Measurements from ENCODE around the gene ABCG8.

The ABCG8 gene

GRCh38 chr2:43826305-43827250 is 12.2 kb upstream of the ABCG8 start:
- no peak for DNase-seq

DNA sequence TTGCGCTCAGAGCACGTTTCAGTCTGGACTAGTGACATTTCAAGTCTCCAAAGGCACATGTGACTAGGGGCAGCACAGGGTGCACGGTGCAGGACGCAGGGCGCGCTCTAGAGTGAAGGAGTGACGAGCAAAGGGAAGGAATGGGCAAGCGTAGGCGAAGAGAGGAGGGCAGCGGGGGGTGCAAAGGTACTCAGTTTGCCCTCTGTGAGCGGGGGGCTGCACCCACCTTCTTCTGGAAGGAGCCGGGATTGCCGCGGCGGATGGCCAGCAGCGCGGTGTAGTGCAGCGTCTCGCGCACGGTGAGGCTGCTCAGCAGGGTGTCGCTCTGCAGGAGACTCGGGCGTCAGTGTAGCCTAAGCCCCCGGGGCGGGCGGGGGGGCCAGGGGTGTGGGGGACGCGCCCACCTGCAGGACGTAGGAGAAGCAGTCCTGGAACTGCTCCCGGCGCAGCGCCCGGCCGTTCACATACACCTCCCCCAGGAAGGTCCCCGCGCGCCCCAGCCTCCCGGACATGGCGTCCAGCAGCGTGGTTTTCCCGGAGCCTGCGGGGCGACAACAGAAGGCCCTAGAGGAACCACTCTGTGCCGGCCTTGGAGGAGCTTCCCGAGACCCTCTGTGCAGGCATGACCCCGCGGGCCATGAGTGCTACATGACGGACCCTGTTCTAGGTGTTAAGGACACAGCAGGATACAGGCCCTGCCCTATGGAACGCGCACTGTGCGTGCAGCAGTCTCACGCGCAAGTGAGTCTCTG is 7.1 kb upstream of the ABCG8 start:
- no peak for DNase-seq

DNA sequence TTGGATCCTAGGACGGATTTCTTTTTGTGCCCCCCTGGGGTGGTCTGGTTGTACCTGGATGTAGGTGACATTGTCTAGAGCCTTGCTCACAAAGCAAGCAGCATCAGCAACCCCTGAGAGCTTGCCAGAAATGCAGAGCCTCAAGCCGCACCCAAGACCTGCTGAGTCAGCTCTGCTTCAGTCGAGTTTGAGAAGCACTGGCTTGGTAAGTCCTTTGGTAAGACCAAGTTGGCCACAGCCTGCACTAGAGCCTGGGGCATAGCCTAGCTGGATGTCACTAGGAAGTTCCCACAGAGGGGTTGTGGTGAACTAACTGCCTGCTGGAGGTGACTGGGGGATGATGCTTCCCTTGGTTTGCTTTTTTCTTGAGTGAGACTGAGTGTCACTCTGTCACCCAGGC is 6.3 kb upstream of the ABCG8 start:
- no peak for DNase-seq

DNA sequence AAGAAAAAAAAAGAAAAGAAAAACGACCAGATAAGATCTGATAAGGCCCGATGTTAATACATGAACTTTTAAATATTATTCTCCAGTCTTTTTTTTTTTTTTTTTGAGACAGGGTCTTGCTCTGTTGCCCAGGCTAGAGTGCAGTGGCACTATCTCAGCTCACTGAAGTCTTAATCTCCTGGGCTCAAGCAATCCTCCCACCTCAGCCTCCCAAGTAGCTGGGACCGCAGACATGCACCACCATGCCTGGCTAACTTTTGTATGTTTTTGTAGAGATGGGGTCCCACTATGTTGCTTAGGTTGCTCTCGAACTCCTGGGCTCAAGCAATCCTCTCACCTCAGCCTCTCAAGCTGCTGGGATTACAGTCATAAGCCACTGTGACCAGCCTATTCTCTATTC is 1.7 kb upstream of the ABCG8 start:
- no peak for DNase-seq

DNA sequence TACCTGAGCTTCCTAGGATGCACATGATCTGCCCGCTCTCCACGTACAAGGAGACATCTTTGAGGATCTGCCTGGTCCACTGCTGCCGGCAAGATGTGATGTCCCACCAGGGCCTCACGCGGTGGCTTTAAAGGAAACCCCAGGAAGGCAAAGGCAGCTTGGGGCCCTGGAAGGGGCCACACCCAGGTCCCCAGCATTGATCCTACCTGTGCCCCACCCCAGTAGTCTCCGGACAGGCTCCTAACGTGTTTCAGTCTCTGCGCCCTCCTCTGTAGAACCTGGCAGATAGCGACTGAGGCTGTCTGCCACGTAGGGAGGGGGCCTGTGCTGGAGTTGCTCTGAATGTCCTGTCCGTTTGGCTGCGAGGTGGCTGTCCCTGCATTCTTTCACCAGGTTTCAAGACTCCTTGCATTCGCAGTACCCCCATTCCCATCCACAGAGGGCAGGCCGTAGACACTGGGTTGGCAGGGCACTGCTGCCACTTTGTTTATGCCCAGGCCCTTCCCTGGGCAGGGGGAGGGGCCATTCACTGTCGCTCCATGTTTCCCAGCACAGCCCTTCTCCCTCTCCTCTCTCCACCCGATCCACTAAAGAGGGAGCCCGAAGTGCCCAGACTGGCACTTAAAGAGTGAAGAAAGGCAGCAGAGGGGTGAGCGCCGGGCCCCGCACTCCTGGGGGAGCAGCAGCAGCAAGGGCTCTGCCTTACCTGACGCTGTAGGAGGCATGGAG is 776 bp upstream of the ABCG8 start:
- no peak for DNase-seq

DNA sequence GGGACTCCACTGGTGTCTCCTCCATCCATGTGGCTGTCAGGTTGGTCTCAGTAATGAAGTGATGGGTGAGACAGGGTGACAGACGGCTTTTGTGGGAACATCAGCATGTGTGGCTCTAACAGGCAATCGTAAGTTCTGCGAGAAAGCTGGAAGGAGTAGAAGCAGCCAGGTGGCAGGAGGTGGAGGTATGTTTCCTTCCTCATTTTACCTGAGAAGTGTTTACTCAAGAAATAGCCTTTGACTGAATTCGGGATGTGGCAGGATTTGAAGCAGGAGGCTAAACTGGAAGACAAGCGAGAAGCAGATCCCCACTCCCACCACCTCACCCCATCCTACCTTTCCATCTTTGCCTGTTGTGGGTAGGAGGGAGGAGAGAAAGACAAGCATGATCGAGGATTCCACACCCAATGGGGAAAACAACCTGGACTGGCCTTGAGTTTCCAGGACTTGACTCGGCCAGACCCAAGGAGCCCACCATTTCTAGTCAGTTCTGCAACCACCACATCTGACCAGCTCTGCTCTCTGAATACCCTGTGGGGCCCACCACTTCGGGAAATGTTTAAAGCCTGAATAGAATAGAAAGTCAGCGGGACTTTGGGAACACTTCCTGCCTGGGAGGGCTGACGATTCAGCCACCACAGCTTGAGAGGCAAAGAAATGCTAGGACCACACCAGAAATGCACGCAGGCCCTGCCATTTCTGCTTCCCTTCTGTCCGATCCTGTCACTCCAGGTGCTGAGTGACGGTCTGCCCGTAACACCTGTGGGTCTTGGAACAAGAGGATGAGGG is 1.2 kb downstream of the ABCG8 start:
- DNase-seq, result no peak

DNA sequence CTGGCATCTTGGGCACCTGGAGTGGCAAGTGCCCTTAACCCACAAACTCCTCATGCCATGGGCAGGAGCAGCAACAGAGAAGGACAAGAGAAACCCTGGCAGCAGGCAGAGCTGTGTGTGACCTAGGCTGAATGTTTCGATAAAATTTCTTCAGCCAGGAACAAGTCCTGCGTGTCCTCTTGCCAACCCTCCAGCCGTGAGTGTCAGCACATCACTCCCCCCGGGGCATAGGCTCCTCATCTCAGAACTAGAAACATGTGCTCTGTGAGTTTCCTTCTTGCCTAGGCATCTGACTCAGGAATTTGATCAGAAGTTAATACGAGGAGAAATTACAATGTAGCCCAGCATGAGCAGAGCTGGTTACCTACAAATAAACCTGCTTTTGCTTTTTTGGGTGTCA is 2.2 kb downstream of the ABCG8 start:
- no peak for DNase-seq

GRCh38 chr2:43841949-43842865 is 3.4 kb downstream of the ABCG8 start:
- DNase-seq, result no peak

DNA sequence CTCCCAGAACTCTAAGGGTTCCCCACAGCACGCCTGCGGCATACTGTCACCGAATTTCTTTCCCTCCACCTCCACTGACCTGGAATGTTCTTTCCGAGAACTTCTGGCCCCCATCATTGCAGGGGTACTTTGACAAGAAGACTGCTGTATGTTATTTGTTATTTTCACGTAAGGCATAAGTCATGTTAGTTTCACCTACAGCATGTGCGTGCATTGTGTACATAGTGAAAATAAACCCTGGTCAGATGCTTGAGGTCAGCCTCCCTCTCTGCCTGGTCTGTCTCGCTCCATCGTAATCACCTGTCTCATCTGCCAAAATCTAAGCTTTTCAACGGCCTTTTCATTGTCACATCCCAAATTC is 4.1 kb downstream of the ABCG8 start:
- no peak for DNase-seq

DNA sequence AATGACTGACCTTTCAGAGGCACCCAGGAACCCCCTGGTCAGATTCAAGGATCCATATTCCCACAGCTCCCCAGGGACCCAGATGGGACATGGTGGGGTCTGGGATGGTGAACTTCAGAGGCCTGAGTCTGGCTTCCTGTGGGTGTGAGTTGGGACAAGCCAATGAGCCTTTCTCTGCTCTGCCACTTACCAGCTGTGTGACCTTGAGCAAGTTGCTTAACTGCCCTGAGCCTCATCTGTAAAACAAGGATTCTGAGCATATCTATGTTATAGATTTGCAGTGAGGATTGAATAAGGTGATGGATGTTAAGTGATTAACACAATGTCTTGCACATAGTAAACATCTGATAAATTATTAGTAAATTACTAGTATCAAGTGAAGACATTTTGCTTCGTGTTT is 6.4 kb downstream of the ABCG8 start:
- DNase-seq, result no peak

DNA sequence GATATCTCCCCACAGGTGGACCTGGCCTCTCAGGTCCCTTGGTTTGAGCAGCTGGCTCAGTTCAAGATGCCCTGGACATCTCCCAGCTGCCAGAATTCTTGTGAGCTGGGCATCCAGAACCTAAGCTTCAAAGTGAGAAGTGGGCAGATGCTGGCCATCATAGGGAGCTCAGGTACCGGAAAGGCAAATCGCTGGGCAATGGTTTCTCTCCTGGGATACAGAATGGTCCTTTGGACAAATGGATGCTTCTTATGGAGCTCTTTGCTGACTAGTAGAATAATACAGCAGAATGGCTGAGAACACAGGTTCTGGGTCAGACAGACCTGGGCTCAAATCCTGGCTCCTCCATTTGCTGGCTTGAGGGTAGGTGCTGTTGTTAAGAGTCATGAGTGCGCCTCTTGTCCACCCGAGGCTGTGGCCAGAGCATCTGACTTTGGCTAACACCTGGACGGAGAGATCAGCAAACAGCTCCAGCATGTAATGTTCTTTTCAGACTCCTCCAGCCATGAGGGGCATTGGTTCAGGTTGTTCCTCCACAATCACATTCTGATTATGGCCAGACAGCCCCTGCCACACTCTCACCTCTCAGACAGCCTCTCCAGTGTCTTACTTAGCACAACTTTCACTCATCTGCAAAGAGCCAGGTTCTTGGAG is 7.5 kb downstream of the ABCG8 start:
- no peak for DNase-seq

DNA sequence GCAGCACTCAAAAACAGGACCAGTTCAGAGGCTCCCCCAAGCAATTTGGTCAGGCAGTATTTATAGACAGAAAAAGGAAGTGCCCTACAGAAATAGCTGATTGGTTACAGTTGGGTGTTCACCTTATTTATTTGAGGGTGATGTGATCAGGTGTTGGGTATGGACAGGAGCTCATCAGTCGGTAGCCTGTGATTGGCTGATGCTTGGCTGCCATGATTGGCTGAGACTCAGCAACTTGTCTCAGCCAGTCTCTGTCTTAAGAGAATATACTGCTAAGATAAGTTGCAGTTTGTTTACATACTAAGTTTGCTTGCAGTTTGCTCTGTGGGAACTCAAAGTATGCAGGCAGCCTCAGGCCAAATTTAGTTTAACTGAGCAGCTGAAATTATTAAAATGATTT is 9.4 kb downstream of the ABCG8 start:
- no peak for DNase-seq

- DNase-seq, result no peak
Measured at GRCh38 chr2:43851011-43851980, 12.5 kb downstream of the ABCG8 start.

DNA sequence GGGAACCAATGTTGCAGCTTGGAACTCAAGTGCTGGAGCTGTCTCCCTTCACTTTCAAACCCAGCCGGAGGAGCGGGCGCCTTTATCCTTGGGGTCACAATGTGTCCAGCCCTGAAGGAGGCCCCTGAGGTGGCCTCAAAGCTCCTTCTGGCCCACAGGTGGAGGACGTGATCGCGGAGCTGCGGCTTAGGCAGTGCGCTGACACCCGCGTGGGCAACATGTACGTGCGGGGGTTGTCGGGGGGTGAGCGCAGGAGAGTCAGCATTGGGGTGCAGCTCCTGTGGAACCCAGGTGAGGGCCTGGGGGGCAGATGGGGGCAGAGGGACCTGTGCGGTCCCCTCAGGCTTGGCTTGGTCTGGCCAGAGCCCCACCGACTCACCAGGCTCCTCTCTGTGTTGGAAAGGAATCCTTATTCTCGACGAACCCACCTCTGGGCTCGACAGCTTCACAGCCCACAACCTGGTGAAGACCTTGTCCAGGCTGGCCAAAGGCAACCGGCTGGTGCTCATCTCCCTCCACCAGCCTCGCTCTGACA is 13.5 kb downstream of the ABCG8 start:
- DNase-seq, result no peak

DNA sequence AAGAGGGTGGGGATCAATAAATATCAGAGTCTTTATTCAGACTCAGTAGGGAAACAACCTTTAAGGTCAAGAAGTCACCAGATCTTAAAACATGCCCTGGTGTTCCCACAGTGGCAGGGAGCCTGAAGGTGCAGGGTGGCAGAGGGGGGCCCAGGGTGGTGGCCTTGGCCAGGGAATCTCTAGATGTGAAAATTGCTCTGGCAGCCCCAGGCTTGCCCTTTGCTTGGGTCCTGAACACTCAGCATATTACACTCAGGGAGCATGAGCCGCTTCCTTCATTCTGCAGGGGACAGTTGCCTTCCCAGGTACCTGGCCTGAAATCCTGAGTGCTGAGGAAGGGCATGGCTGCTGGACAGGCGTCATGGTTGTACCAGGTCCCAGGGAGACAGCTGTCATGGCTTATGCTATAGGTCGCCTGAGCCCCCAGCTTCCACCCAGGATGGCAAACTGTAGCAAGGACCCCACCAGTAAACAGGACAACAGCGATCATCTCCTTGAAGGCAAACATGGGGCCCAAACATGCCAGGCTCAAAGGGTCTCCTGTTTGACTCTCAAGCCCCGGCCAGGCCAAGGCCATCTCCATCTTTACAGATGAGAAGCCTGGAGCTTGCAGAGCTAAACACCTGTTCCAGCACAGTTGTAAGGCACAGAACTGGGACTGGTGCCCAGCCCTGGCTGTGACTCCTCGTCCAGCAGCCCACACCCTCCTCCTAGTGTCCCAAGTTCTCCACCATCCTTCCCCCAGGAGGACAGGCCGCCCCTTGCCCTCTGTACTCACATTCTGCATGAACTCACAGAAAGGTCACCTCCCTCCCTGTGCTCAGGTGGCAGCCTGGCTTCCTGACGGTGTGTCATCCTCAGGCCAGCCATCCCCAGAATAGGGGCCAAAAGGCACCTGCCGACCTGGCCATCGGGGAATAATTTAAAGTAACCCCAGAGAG is 14.6 kb downstream of the ABCG8 start:
- DNase-seq, result no peak

DNA sequence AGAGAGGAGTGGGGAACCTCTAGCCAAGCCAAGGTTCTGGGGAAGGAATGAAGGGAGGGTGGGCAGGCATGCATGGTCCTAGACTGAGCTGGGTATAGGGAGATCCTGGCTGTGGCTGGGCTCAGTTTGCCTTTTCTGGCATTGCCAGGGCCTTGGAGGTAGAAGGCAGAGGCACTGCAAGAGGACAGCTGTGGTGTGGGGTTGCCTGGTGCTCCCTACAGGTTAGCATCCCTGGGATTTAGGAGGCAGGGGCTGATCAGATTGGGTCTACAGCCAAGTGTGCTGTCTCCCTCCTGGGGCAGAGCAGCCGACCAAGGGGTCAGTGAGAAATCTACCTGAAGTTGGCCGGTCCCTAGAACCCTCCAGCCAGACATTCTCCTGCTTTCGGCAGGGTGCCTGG is 15.9 kb downstream of the ABCG8 start:
- DNase-seq, result no peak

- DNase-seq, result no peak
Measured at GRCh38 chr2:43855292-43855691, 16.5 kb downstream of the ABCG8 start.

GRCh38 chr2:43872151-43872550 is 33.4 kb downstream of the ABCG8 start:
- DNase-seq, result no peak

Data from NCI-H748 treated with DMSO at 0.1 percent for 48 hours (cell line).